WERI-Rb-1 (cell line): ENCODE measurements around the gene TXNRD3.

Source experiments
- DNase-seq: peaks from one replicate; pipeline ENCODE4 v3.0.0-alpha.2; 2020
- H3K27ac ChIP-seq: fragments of 250-450 bp; sonication (Bioruptor Pico); 2 replicates; pipeline ENCODE4 v1.5.1; 2020; ENCODE audit warnings: mild to moderate bottlenecking, moderate library complexity
- H3K27me3 ChIP-seq: fragments of 250-450 bp; sonication (Bioruptor Pico); 2 replicates; pipeline ENCODE4 v1.5.1; 2021; ENCODE audit warnings: mild to moderate bottlenecking, low read depth, moderate library complexity; ENCODE audit not compliant: insufficient read depth, severe bottlenecking
- H3K36me3 ChIP-seq: fragments of 250-450 bp; sonication (Bioruptor Pico); 2 replicates; pipeline ENCODE4 v1.5.1; 2020; ENCODE audit warnings: mild to moderate bottlenecking, moderate library complexity
- H3K4me3 ChIP-seq: 2 replicates; pipeline ENCODE4 v1.5.1; 2011; ENCODE audit warnings: low read depth, mild to moderate bottlenecking, control low read depth, low read length
- H3K9me3 ChIP-seq: fragments of 250-450 bp; sonication (Bioruptor Pico); 2 replicates; pipeline ENCODE4 v1.5.1; 2021; ENCODE audit warnings: mild to moderate bottlenecking, moderate library complexity; ENCODE audit not compliant: severe bottlenecking
- TF ChIP-seq, protein P1 (sequence below): IDR thresholded peaks from 2 replicates; pipeline ENCODE4 v1.5.1; 2011; ENCODE audit warnings: low read depth, mild to moderate bottlenecking, control low read depth, inconsistent platforms, low read length

The TXNRD3 gene

DNA sequence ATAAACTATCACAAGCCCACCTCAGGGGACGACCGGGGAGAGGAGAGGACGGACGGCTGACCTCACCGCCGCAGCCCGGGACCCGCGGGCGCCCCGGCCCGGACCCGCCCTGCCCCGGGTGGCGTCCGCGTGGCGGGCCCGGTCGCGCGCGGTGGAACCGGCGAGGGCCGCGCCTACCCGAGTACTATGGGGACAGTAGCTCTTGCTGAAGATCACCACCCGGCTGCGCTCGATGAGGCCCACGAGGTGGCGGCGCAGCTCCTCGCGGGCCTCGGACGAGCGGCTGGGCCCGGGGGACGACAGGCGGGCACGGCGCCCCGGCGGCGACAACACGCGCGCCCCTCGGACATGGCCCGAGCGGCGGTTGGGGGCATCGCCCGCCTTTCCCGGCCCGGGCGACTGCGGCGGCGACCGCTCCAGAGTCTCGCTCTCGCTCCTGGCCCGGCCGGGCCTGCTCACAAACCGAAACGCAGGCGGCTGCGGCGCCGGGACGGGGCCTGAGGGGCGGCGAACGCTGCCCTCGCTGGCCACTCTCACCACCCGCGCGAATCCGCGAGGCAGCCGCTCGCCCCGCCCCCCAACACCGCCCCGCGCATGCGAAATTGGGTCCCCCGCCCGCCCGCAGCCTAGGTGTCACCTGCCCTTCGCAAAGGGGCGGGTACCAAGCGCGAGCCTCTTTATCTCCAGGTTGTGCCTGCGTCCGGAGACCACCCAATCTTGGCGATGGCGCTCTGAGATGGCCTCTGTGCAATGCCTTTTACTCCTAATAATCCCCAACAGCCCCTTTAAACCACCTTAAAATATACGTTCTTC lies at the start of gene TXNRD3:
TSS of gene TXNRD3 (minus strand) at position 554 of the 813 bp plus-strand sequence.
- H3K27me3 ChIP-seq: no peaks in the 10 kb centered on the region
- peak within 1 kb of the TSS; percentile 83 for H3K4me3 ChIP-seq
- H3K27ac ChIP-seq: peak within 1 kb of the TSS; percentile 94
- peaks cover 14% of the 10 kb centered on the region for H3K9me3 ChIP-seq
- DNase-seq: peak; percentile 92
- H3K36me3 ChIP-seq: no peaks in the 10 kb centered on the region
- TF ChIP-seq, protein P1, sequence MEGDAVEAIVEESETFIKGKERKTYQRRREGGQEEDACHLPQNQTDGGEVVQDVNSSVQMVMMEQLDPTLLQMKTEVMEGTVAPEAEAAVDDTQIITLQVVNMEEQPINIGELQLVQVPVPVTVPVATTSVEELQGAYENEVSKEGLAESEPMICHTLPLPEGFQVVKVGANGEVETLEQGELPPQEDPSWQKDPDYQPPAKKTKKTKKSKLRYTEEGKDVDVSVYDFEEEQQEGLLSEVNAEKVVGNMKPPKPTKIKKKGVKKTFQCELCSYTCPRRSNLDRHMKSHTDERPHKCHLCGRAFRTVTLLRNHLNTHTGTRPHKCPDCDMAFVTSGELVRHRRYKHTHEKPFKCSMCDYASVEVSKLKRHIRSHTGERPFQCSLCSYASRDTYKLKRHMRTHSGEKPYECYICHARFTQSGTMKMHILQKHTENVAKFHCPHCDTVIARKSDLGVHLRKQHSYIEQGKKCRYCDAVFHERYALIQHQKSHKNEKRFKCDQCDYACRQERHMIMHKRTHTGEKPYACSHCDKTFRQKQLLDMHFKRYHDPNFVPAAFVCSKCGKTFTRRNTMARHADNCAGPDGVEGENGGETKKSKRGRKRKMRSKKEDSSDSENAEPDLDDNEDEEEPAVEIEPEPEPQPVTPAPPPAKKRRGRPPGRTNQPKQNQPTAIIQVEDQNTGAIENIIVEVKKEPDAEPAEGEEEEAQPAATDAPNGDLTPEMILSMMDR: peak; percentile 27; the same call in 1 of the 2 replicates

DNA sequence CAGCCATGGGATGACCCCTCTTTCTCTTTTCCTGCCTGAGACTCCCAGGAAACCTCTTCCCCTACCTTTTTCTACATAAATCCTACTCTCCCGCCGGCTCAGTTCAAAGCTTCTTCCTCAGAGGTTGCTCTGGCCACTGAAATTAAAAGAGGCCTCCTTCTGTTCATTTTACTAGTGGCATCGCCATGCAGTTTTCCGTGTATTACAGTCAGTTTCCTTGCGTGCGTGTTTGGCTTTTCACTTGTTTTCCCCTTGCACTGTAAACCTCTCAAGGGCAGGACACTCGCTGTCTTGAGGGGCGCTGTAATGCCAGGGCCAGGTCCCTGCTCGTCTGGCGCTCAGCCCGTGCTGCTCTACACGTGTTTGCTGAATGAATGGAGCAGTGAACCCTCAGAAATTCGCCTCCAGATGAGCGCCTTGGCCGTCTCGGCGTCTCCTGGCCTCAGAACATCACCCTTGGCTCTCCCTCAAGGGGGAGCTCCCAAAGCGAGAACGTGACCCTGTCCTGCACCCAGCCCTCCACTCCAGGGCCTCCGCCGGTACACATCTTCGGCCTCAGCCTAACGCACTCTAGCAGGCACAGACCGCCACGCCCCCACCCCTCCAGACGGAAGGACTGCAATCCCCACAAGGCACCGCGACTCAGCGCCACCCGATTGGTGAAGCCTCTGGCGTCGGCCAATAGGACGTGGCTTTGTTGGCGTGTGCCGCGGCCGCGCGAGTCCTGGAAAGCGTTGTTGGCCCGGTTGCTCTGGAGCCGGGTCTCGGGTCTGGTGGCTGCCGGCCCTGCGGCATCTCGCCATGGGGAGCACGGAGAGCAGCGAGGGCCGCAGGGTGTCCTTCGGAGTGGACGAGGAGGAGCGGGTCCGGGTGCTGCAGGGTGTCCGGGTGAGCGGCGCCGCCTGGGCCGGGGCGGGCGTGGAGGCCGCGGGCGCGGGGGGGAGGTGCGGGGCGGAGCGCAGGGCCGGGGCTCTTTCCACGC lies 48.9 kb upstream of the TXNRD3 start, which contains the start of gene CHCHD6:
TSS of gene CHCHD6 (plus strand) at position 729 of the 982 bp plus-strand sequence. CDS start at position 802, 73 bp downstream.
- no peaks in the 10 kb centered on the region; the same call in 1 of the 2 replicates for H3K36me3 ChIP-seq
- no peaks in the 10 kb centered on the region for H3K27me3 ChIP-seq
- H3K27ac ChIP-seq: peak within 1 kb of the TSS; percentile 65

DNA sequence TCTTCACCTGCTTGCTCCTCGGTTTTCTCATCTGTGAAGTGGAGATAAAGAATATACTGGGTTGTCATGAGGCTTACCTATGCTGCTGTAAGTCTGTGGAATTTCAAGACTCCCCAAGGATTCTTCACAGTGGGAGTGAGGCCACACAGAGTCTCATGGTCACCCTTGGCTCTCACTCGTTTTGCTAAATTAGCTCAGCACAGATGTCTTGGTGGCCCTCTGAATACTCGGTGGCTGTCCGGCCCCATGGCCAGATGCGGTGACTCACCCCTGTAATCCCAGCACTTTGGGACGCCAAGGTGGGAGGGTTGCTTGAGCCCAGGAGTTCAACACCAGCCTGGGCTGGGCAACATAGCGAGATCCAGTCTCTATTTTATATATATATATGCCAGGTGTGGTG lies 44.1 kb upstream of the TXNRD3 start:
- H3K27ac ChIP-seq: no peak overlapping the region
- no peak overlapping the region for H3K4me3 ChIP-seq
- no peaks in the 10 kb centered on the region for H3K27me3 ChIP-seq

More for the DNA sequence above, 48.9 kb upstream of the TXNRD3 start, which contains the start of gene CHCHD6:
- TF ChIP-seq, protein P1: peak; percentile 35
- peak; percentile 99 for DNase-seq
- Histone ChIP-seq H3K9me3 (no peaks in the 10 kb centered on the region), H3K4me3 (peak within 1 kb of the TSS; percentile 58)

DNA sequence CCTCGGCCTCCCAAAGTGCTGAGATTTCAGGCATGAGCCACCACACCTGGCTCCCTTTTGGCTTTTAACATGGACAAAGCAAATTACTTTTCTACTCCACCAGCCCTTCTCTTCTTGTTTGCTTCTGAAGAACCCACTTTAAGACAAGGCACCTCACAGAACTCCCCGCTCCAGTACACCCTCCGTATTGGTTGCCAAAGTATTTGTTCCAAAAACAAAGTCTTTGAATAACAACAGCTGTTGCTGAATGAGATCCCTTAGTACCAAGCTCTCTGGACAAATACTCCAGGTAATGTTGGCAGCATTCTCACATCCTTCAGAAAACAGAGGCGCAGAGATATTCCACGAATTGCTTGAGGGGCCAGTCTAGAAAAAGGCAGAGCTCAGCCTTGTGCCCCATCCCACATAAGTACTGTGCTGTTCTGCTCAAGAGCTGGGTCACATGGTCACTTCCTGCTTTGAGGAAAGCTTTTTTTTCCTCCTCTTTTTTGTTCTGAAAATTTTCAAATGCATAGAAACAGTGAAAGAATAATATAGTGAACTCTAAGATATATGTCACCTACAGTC lies 41.9 kb upstream of the TXNRD3 start:
- DNase-seq: no peak
- no peaks in the 10 kb centered on the region for H3K36me3 ChIP-seq

More for the DNA sequence above, 44.1 kb upstream of the TXNRD3 start:
- DNase-seq: no peak
- TF ChIP-seq, protein P1: no peak
- Histone ChIP-seq H3K9me3 (peaks cover 3% of the 10 kb centered on the region), H3K36me3 (no peaks in the 10 kb centered on the region)

DNA sequence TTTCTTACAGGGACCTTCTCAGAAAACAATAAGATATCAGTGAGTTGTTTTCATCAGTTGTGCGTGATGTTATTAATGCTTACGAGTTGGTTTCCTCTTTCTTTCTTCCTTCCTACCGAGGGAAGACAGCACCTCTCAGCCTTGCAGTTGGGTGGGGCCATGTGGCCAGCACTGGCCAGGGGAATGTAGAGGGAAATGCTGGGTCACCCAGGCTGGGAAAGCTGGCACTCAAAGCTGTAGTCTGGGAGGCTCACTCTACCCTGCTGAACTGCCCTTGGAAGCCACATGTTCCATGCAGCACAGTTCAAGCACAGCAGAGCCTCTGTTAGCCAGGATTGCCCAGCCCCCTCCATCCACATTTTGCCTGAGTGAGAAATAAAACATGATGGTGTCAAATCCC lies 39.0 kb upstream of the TXNRD3 start:
- Histone ChIP-seq H3K9me3 (peaks cover 3% of the 10 kb centered on the region), H3K36me3 (no peaks in the 10 kb centered on the region), H3K4me3 (no peak overlapping the region), H3K27ac (no peak overlapping the region), H3K27me3 (no peaks in the 10 kb centered on the region)
- TF ChIP-seq, protein P1: no peak
- DNase-seq: no peak

More for the DNA sequence above, 41.9 kb upstream of the TXNRD3 start:
- Histone ChIP-seq H3K27ac (no peak overlapping the region), H3K4me3 (no peak overlapping the region), H3K27me3 (no peaks in the 10 kb centered on the region), H3K9me3 (peaks cover 3% of the 10 kb centered on the region)
- TF ChIP-seq, protein P1: no peak
